Naive thymus-derived CD8-positive, alpha-beta T cell (primary cell): ENCODE data around the gene CENPP. TPM values are rescaled to one million over a fixed set of nuclear protein-coding genes. Genes with fewer than 3 reads are reported as not detected.
"Not testable (repeated sequence)": the region's sequence is repeated elsewhere in the genome, so short reads cannot be mapped to it uniquely, and the experiment has no call there.

Experiments used
- ATAC-seq, 2 donors: fragments of 150-1000 bp; cut with Tn5 transposase in 1 of 2; sonication (Bioruptor Pico), chemical (Tn5 transposase) in 1 of 2; 1 replicate in 1 of 2; 2 replicates in 1 of 2; pipeline ENCODE4 v1.10.0; 2021; ENCODE audit warnings: mild to moderate bottlenecking in 2 of 2, moderate library complexity in 2 of 2
- POLR2A ChIA-PET: fragments of 350-600 bp; sonication (Branson Sonifier 250); formaldehyde crosslinking; loops from one replicate; lab custom pipeline; 2021; ENCODE audit warnings: antibody characterized with exemption; lab: Charles Lee
- DNase-seq, 10 donors: peaks; one replicate each; pipeline versions ENCODE4 v3.0.0 to v3.0.0-alpha.2; 2020 to 2022
- H3K27ac Mint-ChIP-seq, 10 donors: one replicate each; pipeline ENCODE4 v1.8.0; 2020 to 2022; ENCODE audit warnings: mild to moderate bottlenecking in 10 of 10, mixed read lengths in 10 of 10, moderate library complexity in 4 of 10, inconsistent platforms in 1 of 10
- H3K27me3 Mint-ChIP-seq, 5 donors: one replicate each; pipeline ENCODE4 v1.8.0; 2021 to 2022; ENCODE audit warnings: mixed read lengths in 5 of 5
- H3K36me3 Mint-ChIP-seq, 3 donors: one replicate each; pipeline ENCODE4 v1.8.0; 2020 to 2022; ENCODE audit warnings: mixed read lengths in 3 of 3, mild to moderate bottlenecking in 2 of 3, inconsistent platforms in 1 of 3
- H3K4me1 Mint-ChIP-seq, 4 donors: one replicate each; pipeline ENCODE4 v1.8.0; 2021 to 2022; ENCODE audit warnings: mixed read lengths in 4 of 4
- H3K4me3 Mint-ChIP-seq, 10 donors: one replicate each; pipeline ENCODE4 v1.8.0; 2020 to 2022; ENCODE audit warnings: mild to moderate bottlenecking in 10 of 10, mixed read lengths in 10 of 10, moderate library complexity in 6 of 10, inconsistent platforms in 1 of 10
- H3K9me3 Mint-ChIP-seq, 9 donors: one replicate each; pipeline ENCODE4 v1.8.0; 2020 to 2022; ENCODE audit warnings: mixed read lengths in 9 of 9, mild to moderate bottlenecking in 3 of 9, inconsistent platforms in 1 of 9, moderate library complexity in 1 of 9
- polyA plus RNA-seq, 3 donors: library from polyadenylated mRNA; unstranded; fragments of 300-500 nt; fragmentation: Illumina TruSeq; gene quantifications; one replicate each; pipeline ENCODE4 v1.2.3, GENCODE V29; 2021
- total RNA-seq, 8 experiments: library from RNA in 2 of 8; stranded (reverse) in 2 of 8; gene quantifications; one replicate each; pipeline ENCODE4 v1.2.3 and lab custom pipeline; 2021 to 2026

The CENPP gene
- total and polyA plus RNA-seq, 5 experiments from 2014 or later: 2.4 to 5.2 (median 4.4) TPM

GRCh38 chr9:92614123-92614510 lies 288.4 kb downstream of the CENPP start:
- Mint-ChIP-seq H3K4me3 (no peak overlapping the region), H3K4me1 (no peaks in the 10 kb centered on the region), H3K36me3 (peaks cover 0 to 61% (median 20%) of the 10 kb centered on the region in 3 donors), H3K27me3 (no peaks in the 10 kb centered on the region), H3K27ac (no peak overlapping the region), H3K9me3 (no peaks in the 10 kb centered on the region)
- DNase-seq (no peak), ATAC-seq (no peak)
- POLR2A ChIA-PET: no interaction called here

- Mint-ChIP-seq H3K9me3 (no peaks in the 10 kb centered on the region), H3K4me1 (no peaks in the 10 kb centered on the region), H3K27ac (no peak overlapping the region), H3K27me3 (no peaks in the 10 kb centered on the region), H3K4me3 (no peak overlapping the region), H3K36me3 (peaks cover 0 to 65% (median 20%) of the 10 kb centered on the region in 3 donors)
- DNase-seq: no peak
- POLR2A ChIA-PET: no interaction called here
- ATAC-seq: no peak
Measured at GRCh38 chr9:92614763-92615461, 289.2 kb downstream of the CENPP start.

GRCh38 chr9:92615790-92616189 lies 290.0 kb downstream of the CENPP start:
- Mint-ChIP-seq H3K4me1 (no peaks in the 10 kb centered on the region), H3K27ac (peak overlapping the region in 1 of 10 donors; percentile 40), H3K9me3 (no peaks in the 10 kb centered on the region), H3K4me3 (no peak overlapping the region), H3K27me3 (no peaks in the 10 kb centered on the region), H3K36me3 (peaks cover 0 to 72% (median 23%) of the 10 kb centered on the region in 3 donors)
- ATAC-seq (no peak), DNase-seq (no peak)
- POLR2A ChIA-PET: no interaction called here

GRCh38 chr9:92616199-92616641 lies 290.5 kb downstream of the CENPP start:
- ATAC-seq (no peak), DNase-seq (no peak)
- H3K4me3 Mint-ChIP-seq: no peak overlapping the region
- no peaks in the 10 kb centered on the region for H3K27me3 Mint-ChIP-seq
- no peaks in the 10 kb centered on the region for H3K9me3 Mint-ChIP-seq
- POLR2A ChIA-PET: no interaction called here
- peaks cover 0 to 70% (median 23%) of the 10 kb centered on the region in 3 donors for H3K36me3 Mint-ChIP-seq
- H3K27ac Mint-ChIP-seq: no peak overlapping the region
- H3K4me1 Mint-ChIP-seq: no peaks in the 10 kb centered on the region

- no peak for ATAC-seq
- H3K4me3 Mint-ChIP-seq: no peak overlapping the region
- no peaks in the 10 kb centered on the region for H3K4me1 Mint-ChIP-seq
- POLR2A ChIA-PET: no interaction called here
- H3K9me3 Mint-ChIP-seq: no peaks in the 10 kb centered on the region
- peaks cover 0 to 70% (median 20%) of the 10 kb centered on the region in 3 donors for H3K36me3 Mint-ChIP-seq
- DNase-seq: no peak
- no peak overlapping the region for H3K27ac Mint-ChIP-seq
- H3K27me3 Mint-ChIP-seq: no peaks in the 10 kb centered on the region
Measured at GRCh38 chr9:92616655-92617111, 290.9 kb downstream of the CENPP start.

GRCh38 chr9:92617195-92617813 lies 291.6 kb downstream of the CENPP start:
- no peaks in the 10 kb centered on the region for H3K27me3 Mint-ChIP-seq
- no peak for DNase-seq
- H3K36me3 Mint-ChIP-seq: peaks cover 0 to 73% (median 16%) of the 10 kb centered on the region in 3 donors
- no peak overlapping the region for H3K4me3 Mint-ChIP-seq
- POLR2A ChIA-PET: no interaction called here
- no peaks in the 10 kb centered on the region for H3K4me1 Mint-ChIP-seq
- H3K9me3 Mint-ChIP-seq: no peaks in the 10 kb centered on the region
- ATAC-seq: no peak
- H3K27ac Mint-ChIP-seq: no peak overlapping the region

GRCh38 chr9:92617951-92618510 lies 292.3 kb downstream of the CENPP start:
- DNase-seq: no peak
- no peak overlapping the region for H3K27ac Mint-ChIP-seq
- no peak overlapping the region for H3K4me3 Mint-ChIP-seq
- H3K27me3 Mint-ChIP-seq: no peaks in the 10 kb centered on the region
- H3K9me3 Mint-ChIP-seq: no peaks in the 10 kb centered on the region
- H3K4me1 Mint-ChIP-seq: no peaks in the 10 kb centered on the region
- ATAC-seq: no peak
- POLR2A ChIA-PET: no interaction called here
- peaks cover 0 to 74% (median 14%) of the 10 kb centered on the region in 3 donors for H3K36me3 Mint-ChIP-seq

- Mint-ChIP-seq H3K27me3 (no peaks in the 10 kb centered on the region), H3K4me3 (peak overlapping the region in 1 of 10 donors; percentile 38), H3K9me3 (no peaks in the 10 kb centered on the region), H3K36me3 (peaks cover 0 to 74% (median 12%) of the 10 kb centered on the region in 3 donors), H3K27ac (peak overlapping the region in 1 of 10 donors; percentile 21), H3K4me1 (no peaks in the 10 kb centered on the region)
- ATAC-seq: no peak
- no peak for DNase-seq
- POLR2A ChIA-PET: no interaction called here
Measured at GRCh38 chr9:92618633-92619225, 293.0 kb downstream of the CENPP start.

GRCh38 chr9:92619601-92620300 lies 294.0 kb downstream of the CENPP start:
- Mint-ChIP-seq H3K4me1 (no peaks in the 10 kb centered on the region), H3K27ac (peak overlapping the region in 1 of 10 donors; percentile 48), H3K4me3 (no peak overlapping the region), H3K36me3 (peaks cover 0 to 73% (median 7%) of the 10 kb centered on the region in 3 donors), H3K27me3 (no peaks in the 10 kb centered on the region), H3K9me3 (no peaks in the 10 kb centered on the region)
- no peak for DNase-seq
- POLR2A ChIA-PET: no interaction called here
- ATAC-seq: no peak

GRCh38 chr9:92620845-92621244 lies 295.1 kb downstream of the CENPP start:
- H3K4me1 Mint-ChIP-seq: no peaks in the 10 kb centered on the region
- POLR2A ChIA-PET: no interaction called here
- no peak for DNase-seq
- H3K27me3 Mint-ChIP-seq: no peaks in the 10 kb centered on the region
- no peaks in the 10 kb centered on the region for H3K9me3 Mint-ChIP-seq
- no peak overlapping the region for H3K4me3 Mint-ChIP-seq
- no peak for ATAC-seq
- no peak overlapping the region for H3K27ac Mint-ChIP-seq
- H3K36me3 Mint-ChIP-seq: peaks cover 0 to 72% (median 3%) of the 10 kb centered on the region in 3 donors

- Mint-ChIP-seq H3K36me3 (peaks cover 5 to 78% (median 15%) of the 10 kb centered on the region in 3 donors), H3K27ac (peak overlapping the region in 2 of 10 donors; percentile 2 to 11)
- H3K4me1 Mint-ChIP-seq, H3K27me3 Mint-ChIP-seq, H3K9me3 Mint-ChIP-seq, DNase-seq, H3K4me3 Mint-ChIP-seq, POLR2A ChIA-PET, ATAC-seq: not testable (repeated sequence)
Measured at GRCh38 chr9:92623936-92624335, 298.2 kb downstream of the CENPP start.

- POLR2A ChIA-PET: no interaction called here
- Mint-ChIP-seq H3K27ac (peak overlapping the region in 1 of 10 donors; percentile 27), H3K9me3 (no peaks in the 10 kb centered on the region)
Measured at GRCh38 chr9:92626484-92626883, 300.7 kb downstream of the CENPP start.

More at GRCh38 chr9:92626484-92626883, 300.7 kb downstream of the CENPP start:
- no peaks in the 10 kb centered on the region for H3K27me3 Mint-ChIP-seq
- peaks cover 17 to 84% (median 25%) of the 10 kb centered on the region in 3 donors for H3K36me3 Mint-ChIP-seq
- ATAC-seq: no peak
- DNase-seq: no peak
- peaks cover 0 to 4% (median 2%) of the 10 kb centered on the region in 4 donors for H3K4me1 Mint-ChIP-seq
- H3K4me3 Mint-ChIP-seq: no peak overlapping the region
